NCI-H510A (cell line): ENCODE results near the gene FAM149B1.

Experiments
- DNase-seq: peaks from one replicate; lab custom pipeline; 2025; lab: John Stamatoyannopoulos, UW

FAM149B1 gene

GRCh38 chr10:73287441-73287840 lies 119.5 kb downstream of the FAM149B1 start:
- no peak for DNase-seq

GRCh38 chr10:73289958-73290357 lies 122.0 kb downstream of the FAM149B1 start:
- no peak for DNase-seq

DNA sequence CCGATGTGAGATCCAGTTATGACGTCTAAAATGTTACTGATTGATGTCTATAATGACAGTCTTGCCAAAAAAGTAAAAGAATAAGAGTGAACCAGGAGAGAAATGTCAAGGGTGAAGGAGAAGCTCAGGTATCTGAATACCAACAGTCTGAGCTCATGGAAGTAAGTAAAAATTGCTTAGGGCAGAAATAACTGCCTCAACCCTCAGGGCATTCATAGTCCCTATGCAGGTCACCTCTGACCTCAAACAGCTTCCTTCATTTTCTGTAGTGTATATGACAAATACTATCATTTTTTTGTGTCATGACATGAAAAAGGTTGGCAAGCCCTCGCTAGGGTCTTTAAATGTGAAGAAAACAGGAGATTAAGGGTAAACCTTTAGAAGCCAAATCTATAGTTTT lies 125.5 kb downstream of the FAM149B1 start:
- no peak for DNase-seq
